ENCODE measurements around the gene PEX26. TPM values are rescaled to one million over a fixed set of nuclear protein-coding genes. Genes with fewer than 3 reads are reported as not detected.

The PEX26 gene
- total and polyA plus RNA-seq, 4 donors = 3.5 to 21.0 (median 16.9) TPM

DNA sequence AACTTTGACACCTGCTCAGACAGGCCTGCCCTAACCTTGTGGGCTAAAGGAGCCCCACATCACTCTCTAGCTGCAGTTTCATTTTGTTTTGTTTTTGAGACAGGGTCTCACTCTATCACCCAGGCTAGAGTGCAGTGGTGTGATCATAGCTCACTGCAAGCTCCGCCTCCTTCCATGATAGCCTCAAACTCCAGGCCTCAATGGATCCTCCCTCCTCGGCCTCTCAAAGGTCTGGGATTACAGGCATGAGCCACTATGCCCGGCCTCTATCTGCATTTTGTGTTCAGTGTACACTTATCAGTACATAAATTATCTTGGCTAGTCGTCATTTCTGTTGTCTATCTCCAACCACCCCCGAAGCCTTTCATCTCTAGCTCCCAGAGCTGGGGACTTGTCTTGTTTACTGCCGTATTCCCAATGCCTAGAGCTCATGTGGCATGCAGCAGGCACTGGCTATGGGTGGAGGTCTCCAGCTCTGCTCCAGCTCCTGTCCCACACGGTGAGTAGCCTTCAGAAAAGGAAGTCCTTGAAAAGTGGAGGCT is 22.1 kb upstream of the PEX26 start:
- Histone ChIP-seq H3K9me3 (ENCODE audit: control insufficient read depth in 4 of 4, low read length in 3 of 4) (no peaks in the 10 kb centered on the region), H3K4me1 (ENCODE audit: control insufficient read depth in 4 of 4, insufficient read depth in 4 of 4, low read length in 3 of 4) (peaks cover 0 to 3% (median 1%) of the 10 kb centered on the region in 4 donors), H3K4me3 (ENCODE audit: low read depth in 1 of 3, low read length in 3 of 3) (no peak overlapping the region), H3K9ac (ENCODE audit: low read depth in 1 of 2, low read length in 2 of 2) (no peak overlapping the region), H3K36me3 (ENCODE audit: control insufficient read depth in 4 of 4, insufficient read depth in 3 of 4, low read depth in 1 of 4, low read length in 3 of 4) (no peaks in the 10 kb centered on the region), H3K27ac (ENCODE audit: low read depth in 1 of 2, low read length in 2 of 2) (peak overlapping the region in 1 of 2 donors; percentile 14), H3K27me3 (ENCODE audit: control insufficient read depth in 4 of 4, insufficient read depth in 4 of 4, low read length in 3 of 4) (no peaks in the 10 kb centered on the region)
- WGBS = 91% methylated on average over 7 of the region's 7 CpGs
- no peak for DNase-seq (ENCODE audit: low spot score)
- TF ChIP-seq MAX (IDR thresholded peaks at IDR 0.05) = no peak
- TF ChIP-seq HNF4G (IDR thresholded peaks at IDR 0.05) = no peak
- TF ChIP-seq, protein P1, sequence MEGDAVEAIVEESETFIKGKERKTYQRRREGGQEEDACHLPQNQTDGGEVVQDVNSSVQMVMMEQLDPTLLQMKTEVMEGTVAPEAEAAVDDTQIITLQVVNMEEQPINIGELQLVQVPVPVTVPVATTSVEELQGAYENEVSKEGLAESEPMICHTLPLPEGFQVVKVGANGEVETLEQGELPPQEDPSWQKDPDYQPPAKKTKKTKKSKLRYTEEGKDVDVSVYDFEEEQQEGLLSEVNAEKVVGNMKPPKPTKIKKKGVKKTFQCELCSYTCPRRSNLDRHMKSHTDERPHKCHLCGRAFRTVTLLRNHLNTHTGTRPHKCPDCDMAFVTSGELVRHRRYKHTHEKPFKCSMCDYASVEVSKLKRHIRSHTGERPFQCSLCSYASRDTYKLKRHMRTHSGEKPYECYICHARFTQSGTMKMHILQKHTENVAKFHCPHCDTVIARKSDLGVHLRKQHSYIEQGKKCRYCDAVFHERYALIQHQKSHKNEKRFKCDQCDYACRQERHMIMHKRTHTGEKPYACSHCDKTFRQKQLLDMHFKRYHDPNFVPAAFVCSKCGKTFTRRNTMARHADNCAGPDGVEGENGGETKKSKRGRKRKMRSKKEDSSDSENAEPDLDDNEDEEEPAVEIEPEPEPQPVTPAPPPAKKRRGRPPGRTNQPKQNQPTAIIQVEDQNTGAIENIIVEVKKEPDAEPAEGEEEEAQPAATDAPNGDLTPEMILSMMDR (IDR thresholded peaks at IDR 0.05; ENCODE audit: low read depth, low read length, missing input control) = no peak
- TF ChIP-seq RXRA (IDR thresholded peaks at IDR 0.05) = no peak
- TF ChIP-seq EGR1 (IDR thresholded peaks at IDR 0.05; ENCODE audit: low read depth in 2 of 2) = no peak
- TF ChIP-seq, protein P2, sequence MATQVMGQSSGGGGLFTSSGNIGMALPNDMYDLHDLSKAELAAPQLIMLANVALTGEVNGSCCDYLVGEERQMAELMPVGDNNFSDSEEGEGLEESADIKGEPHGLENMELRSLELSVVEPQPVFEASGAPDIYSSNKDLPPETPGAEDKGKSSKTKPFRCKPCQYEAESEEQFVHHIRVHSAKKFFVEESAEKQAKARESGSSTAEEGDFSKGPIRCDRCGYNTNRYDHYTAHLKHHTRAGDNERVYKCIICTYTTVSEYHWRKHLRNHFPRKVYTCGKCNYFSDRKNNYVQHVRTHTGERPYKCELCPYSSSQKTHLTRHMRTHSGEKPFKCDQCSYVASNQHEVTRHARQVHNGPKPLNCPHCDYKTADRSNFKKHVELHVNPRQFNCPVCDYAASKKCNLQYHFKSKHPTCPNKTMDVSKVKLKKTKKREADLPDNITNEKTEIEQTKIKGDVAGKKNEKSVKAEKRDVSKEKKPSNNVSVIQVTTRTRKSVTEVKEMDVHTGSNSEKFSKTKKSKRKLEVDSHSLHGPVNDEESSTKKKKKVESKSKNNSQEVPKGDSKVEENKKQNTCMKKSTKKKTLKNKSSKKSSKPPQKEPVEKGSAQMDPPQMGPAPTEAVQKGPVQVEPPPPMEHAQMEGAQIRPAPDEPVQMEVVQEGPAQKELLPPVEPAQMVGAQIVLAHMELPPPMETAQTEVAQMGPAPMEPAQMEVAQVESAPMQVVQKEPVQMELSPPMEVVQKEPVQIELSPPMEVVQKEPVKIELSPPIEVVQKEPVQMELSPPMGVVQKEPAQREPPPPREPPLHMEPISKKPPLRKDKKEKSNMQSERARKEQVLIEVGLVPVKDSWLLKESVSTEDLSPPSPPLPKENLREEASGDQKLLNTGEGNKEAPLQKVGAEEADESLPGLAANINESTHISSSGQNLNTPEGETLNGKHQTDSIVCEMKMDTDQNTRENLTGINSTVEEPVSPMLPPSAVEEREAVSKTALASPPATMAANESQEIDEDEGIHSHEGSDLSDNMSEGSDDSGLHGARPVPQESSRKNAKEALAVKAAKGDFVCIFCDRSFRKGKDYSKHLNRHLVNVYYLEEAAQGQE (IDR thresholded peaks at IDR 0.05) = no peak
- TF ChIP-seq JUND (IDR thresholded peaks at IDR 0.05) = no peak
- TF ChIP-seq HNF4A (conservative IDR thresholded peaks at IDR 0.05) = no peak
- no peak for TF ChIP-seq NR2F2 (IDR thresholded peaks at IDR 0.05)
- TF ChIP-seq, protein P3, sequence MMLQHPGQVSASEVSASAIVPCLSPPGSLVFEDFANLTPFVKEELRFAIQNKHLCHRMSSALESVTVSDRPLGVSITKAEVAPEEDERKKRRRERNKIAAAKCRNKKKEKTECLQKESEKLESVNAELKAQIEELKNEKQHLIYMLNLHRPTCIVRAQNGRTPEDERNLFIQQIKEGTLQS (IDR thresholded peaks at IDR 0.05) = no peak
- TF ChIP-seq YY1 (IDR thresholded peaks at IDR 0.05) = no peak
- TF ChIP-seq RAD21 (IDR thresholded peaks at IDR 0.05) = no peak
- TF ChIP-seq, protein P4, sequence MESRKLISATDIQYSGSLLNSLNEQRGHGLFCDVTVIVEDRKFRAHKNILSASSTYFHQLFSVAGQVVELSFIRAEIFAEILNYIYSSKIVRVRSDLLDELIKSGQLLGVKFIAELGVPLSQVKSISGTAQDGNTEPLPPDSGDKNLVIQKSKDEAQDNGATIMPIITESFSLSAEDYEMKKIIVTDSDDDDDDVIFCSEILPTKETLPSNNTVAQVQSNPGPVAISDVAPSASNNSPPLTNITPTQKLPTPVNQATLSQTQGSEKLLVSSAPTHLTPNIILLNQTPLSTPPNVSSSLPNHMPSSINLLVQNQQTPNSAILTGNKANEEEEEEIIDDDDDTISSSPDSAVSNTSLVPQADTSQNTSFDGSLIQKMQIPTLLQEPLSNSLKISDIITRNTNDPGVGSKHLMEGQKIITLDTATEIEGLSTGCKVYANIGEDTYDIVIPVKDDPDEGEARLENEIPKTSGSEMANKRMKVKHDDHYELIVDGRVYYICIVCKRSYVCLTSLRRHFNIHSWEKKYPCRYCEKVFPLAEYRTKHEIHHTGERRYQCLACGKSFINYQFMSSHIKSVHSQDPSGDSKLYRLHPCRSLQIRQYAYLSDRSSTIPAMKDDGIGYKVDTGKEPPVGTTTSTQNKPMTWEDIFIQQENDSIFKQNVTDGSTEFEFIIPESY (IDR thresholded peaks at IDR 0.05) = no peak
- TF ChIP-seq GABPA (IDR thresholded peaks at IDR 0.05 in 1 of 2, conservative IDR thresholded peaks at IDR 0.05 in 1 of 2) = no peak
- TF ChIP-seq FOXA1 (IDR thresholded peaks at IDR 0.05) = no peak
- TF ChIP-seq FOXA2 (IDR thresholded peaks at IDR 0.05) = no peak
- no peak for TF ChIP-seq TAF1 (conservative IDR thresholded peaks at IDR 0.05)
- TF ChIP-seq SP1 (IDR thresholded peaks at IDR 0.05) = no peak

All from liver (tissue), 9 donors.